Muscle layer of colon (tissue), 2 donors: Measurements from ENCODE around the gene PRPF40B.
A peak's percentile ranks its signal among the peaks of the same experiment; 100 is the strongest.

Experiments used
- H3K27ac ChIP-seq: one replicate; pipeline ENCODE4 v1.7.0; 2013; ENCODE audit warnings: low read depth, mild to moderate bottlenecking, low read length, moderate library complexity
- H3K27me3 ChIP-seq, 2 donors: one replicate each; pipeline ENCODE4 v1.7.0; 2013; ENCODE audit warnings: low read length in 2 of 2, mild to moderate bottlenecking in 2 of 2; ENCODE audit not compliant: insufficient read depth in 2 of 2, control insufficient read depth in 1 of 2
- H3K36me3 ChIP-seq: one replicate; pipeline ENCODE4 v1.7.0; 2013; ENCODE audit warnings: mild to moderate bottlenecking, low read length; ENCODE audit not compliant: insufficient read depth
- H3K4me1 ChIP-seq: one replicate; pipeline ENCODE4 v1.7.0; 2013; ENCODE audit warnings: mild to moderate bottlenecking, low read length; ENCODE audit not compliant: insufficient read depth
- H3K4me3 ChIP-seq, 2 donors: one replicate each; pipeline ENCODE4 v1.7.0; 2013; ENCODE audit warnings: low read length in 2 of 2, low read depth in 1 of 2, mild to moderate bottlenecking in 1 of 2, moderate library complexity in 1 of 2
- H3K9ac ChIP-seq: one replicate; pipeline ENCODE4 v1.7.0; 2013; ENCODE audit warnings: low read length
- H3K9me3 ChIP-seq: one replicate; pipeline ENCODE4 v1.7.0; 2013; ENCODE audit warnings: mild to moderate bottlenecking, low read length
- donor health status: abdominal sarcoma.
- donor health status: Adenocarcinoma of cecum.

Gene PRPF40B

GRCh38 chr12:49627752-49628360 lies 4.5 kb downstream of the PRPF40B start:
- Histone ChIP-seq H3K27ac (no peak overlapping the region), H3K36me3 (peaks cover 12% of the 10 kb centered on the region), H3K9ac (no peak overlapping the region)

GRCh38 chr12:49631336-49631907 lies 8.1 kb downstream of the PRPF40B start:
- peaks cover 35% of the 10 kb centered on the region for H3K36me3 ChIP-seq
- H3K4me3 ChIP-seq, result no peak overlapping the region
- no peaks in the 10 kb centered on the region for H3K9me3 ChIP-seq
- no peak overlapping the region for H3K9ac ChIP-seq
- peaks cover 2% of the 10 kb centered on the region for H3K4me1 ChIP-seq
- H3K27ac ChIP-seq, result no peak overlapping the region
- H3K27me3 ChIP-seq, result no peaks in the 10 kb centered on the region

More at GRCh38 chr12:49627752-49628360, 4.5 kb downstream of the PRPF40B start:
- Histone ChIP-seq H3K4me1 (peaks cover 18% of the 10 kb centered on the region), H3K9me3 (no peaks in the 10 kb centered on the region), H3K4me3 (no peak overlapping the region), H3K27me3 (no peaks in the 10 kb centered on the region)

- H3K27ac ChIP-seq, result no peak overlapping the region
- H3K9ac ChIP-seq, result no peak overlapping the region
- no peak overlapping the region for H3K4me3 ChIP-seq
- H3K27me3 ChIP-seq, result no peaks in the 10 kb centered on the region
- peaks cover 12% of the 10 kb centered on the region for H3K4me1 ChIP-seq
- H3K9me3 ChIP-seq, result no peaks in the 10 kb centered on the region
- H3K36me3 ChIP-seq, result peaks cover 35% of the 10 kb centered on the region
Measured at GRCh38 chr12:49632401-49632800, 9.0 kb downstream of the PRPF40B start.

- Histone ChIP-seq H3K27ac (no peak overlapping the region), H3K4me3 (no peak overlapping the region), H3K9ac (no peak overlapping the region), H3K9me3 (no peaks in the 10 kb centered on the region), H3K36me3 (peaks cover 35% of the 10 kb centered on the region), H3K4me1 (peaks cover 17% of the 10 kb centered on the region), H3K27me3 (no peaks in the 10 kb centered on the region)
Measured at GRCh38 chr12:49632986-49633702, 9.8 kb downstream of the PRPF40B start.

DNA sequence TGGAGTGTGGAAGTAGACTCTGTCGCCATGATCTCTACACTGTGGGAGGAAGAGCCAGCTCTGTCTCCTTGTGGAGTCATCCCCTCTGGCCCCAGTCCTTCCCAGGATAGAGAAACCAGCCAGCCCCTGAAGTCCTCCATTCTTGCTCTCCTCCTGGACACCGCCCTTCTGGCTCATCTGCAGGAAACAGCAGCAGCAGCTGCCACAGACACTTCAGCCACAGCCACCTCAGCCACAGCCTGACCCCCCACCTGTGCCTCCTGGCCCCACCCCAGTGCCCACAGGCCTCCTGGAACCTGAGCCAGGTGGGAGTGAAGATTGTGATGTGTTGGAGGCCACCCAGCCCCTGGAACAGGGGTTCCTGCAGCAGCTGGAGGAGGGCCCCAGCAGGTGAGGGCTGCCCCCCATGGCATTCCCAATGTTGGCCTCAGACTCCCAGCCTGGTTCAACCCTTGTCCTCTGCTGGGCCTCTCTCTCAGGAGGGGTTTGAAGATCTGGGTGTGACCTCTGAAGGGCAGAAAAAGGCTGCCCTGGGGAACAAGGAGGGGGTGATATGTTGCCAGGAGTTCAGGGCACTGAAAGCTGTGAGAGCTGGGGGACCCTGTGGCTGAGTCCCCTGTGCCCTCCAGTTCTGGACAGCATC lies 10.5 kb downstream of the PRPF40B start:
- peaks cover 17% of the 10 kb centered on the region for H3K4me1 ChIP-seq
- H3K4me3 ChIP-seq, result no peak overlapping the region
- H3K36me3 ChIP-seq, result peaks cover 41% of the 10 kb centered on the region
- no peaks in the 10 kb centered on the region for H3K9me3 ChIP-seq
- no peak overlapping the region for H3K27ac ChIP-seq
- no peak overlapping the region for H3K9ac ChIP-seq
- H3K27me3 ChIP-seq, result no peaks in the 10 kb centered on the region

DNA sequence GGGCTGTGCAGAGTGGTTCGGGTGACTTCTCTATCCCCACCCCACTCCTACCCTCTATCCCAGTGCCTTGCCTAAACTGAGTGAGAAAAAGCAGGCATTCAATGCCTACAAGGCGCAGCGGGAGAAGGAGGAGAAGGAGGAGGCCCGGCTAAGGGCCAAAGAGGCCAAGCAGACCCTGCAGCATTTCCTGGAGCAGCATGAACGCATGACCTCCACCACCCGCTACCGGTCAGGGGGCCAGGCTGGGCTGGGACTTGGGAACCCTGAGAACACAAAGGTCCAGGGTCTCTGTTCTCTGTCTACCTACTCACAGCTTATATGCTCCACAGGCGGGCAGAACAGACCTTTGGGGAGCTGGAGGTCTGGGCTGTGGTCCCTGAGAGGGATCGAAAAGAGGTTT lies 11.7 kb downstream of the PRPF40B start:
- Histone ChIP-seq H3K4me1 (peaks cover 17% of the 10 kb centered on the region), H3K9ac (no peak overlapping the region), H3K27me3 (no peaks in the 10 kb centered on the region), H3K4me3 (no peak overlapping the region), H3K9me3 (no peaks in the 10 kb centered on the region), H3K27ac (no peak overlapping the region), H3K36me3 (peaks cover 51% of the 10 kb centered on the region)

GRCh38 chr12:49635656-49636055 lies 12.3 kb downstream of the PRPF40B start:
- H3K27ac ChIP-seq, result no peak overlapping the region
- no peak overlapping the region for H3K4me3 ChIP-seq
- no peak overlapping the region for H3K9ac ChIP-seq
- peaks cover 17% of the 10 kb centered on the region for H3K4me1 ChIP-seq
- H3K36me3 ChIP-seq, result peaks cover 56% of the 10 kb centered on the region
- H3K9me3 ChIP-seq, result no peaks in the 10 kb centered on the region
- H3K27me3 ChIP-seq, result no peaks in the 10 kb centered on the region

DNA sequence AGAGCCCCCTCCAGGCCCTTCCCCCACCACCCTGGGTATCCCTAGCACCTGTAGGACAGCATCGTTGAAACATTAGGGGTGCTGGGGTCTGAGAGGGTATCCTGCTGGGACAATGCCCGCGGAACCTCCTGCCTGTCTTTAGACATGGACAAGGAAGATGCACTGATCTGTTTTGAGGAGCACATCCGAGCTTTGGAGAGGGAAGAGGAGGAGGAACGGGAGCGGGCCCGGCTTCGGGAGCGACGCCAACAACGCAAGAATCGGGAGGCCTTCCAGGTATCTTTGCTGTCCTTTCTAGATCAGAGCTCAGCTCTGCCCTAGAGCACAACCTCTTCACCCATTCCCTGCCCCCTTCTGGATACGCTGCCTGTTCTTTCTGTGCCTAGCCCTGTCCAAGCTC lies 13.2 kb downstream of the PRPF40B start:
- peak overlapping the region; percentile 41 for H3K27ac ChIP-seq
- H3K36me3 ChIP-seq, result peaks cover 60% of the 10 kb centered on the region
- H3K9me3 ChIP-seq, result no peaks in the 10 kb centered on the region
- peaks cover 17% of the 10 kb centered on the region for H3K4me1 ChIP-seq
- H3K9ac ChIP-seq, result no peak overlapping the region
- H3K27me3 ChIP-seq, result no peaks in the 10 kb centered on the region
- peak overlapping the region in 1 of 2 donors; percentile 40 for H3K4me3 ChIP-seq

DNA sequence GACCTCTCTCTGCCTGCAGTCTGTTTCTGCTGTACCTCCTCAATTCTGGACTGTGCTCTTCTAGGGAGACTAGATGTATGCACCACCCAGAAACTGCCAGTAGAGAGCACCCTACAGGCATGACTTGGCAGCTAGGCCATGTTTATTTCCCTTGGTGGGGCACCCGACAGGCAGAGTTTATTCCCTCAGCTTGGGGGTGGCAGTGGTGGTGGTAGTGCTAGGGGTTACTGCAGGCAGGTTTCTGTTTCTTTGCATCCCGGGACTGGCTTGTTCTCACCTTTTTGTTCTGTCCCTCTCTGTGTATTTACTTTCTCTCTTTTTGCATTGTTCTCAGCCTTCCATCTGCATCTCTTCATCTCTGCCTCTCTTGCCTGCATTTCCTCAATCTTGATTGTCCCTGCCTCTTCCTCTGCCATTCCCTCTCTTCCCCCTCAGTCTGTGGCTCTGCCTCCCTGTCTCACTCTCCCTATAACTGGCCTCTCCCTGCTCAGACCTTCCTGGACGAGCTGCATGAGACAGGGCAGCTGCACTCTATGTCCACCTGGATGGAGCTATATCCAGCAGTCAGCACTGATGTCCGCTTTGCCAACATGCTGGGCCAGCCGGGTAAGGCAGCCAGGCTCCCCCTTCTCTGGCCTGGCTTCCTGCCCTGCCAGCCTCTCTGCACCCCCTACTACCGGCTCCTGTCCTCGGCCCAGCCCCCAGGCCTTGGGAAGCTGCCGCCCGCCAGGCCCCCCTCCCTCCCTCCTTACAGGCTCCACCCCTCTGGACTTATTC lies 13.8 kb downstream of the PRPF40B start:
- peaks cover 17% of the 10 kb centered on the region for H3K4me1 ChIP-seq
- no peak overlapping the region for H3K9ac ChIP-seq
- H3K27me3 ChIP-seq, result no peaks in the 10 kb centered on the region
- peak overlapping the region in 1 of 2 donors; percentile 40 for H3K4me3 ChIP-seq
- peak overlapping the region; percentile 41 for H3K27ac ChIP-seq
- no peaks in the 10 kb centered on the region for H3K9me3 ChIP-seq
- peaks cover 54% of the 10 kb centered on the region for H3K36me3 ChIP-seq

DNA sequence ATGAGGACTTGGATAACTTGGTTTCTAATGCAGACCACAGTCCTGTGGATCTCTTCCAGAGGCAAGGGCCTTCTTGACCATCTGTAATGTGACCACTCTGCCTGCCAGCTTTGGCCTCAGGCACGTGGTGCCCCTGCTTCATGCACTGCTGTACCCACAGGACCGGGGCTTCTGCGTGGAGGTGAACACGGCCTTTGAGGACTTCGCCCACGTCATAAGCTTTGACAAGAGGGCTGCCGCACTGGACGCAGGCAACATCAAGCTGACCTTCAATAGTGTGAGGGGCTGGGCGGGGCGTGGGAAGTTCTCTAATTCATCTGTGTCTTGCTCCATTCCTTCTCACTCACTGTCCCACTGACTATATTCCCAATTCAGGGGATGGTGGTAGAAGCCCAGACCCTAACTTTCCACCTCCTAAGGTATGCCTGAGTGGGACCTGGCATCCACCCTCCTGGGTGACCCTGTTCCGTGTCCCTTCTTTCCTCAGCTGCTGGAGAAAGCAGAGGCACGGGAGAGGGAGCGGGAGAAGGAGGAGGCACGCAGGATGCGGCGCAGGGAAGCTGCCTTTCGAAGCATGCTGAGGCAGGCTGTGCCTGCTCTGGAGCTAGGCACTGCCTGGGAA lies 18.5 kb downstream of the PRPF40B start:
- Histone ChIP-seq H3K4me3 (no peak overlapping the region), H3K36me3 (peaks cover 62% of the 10 kb centered on the region), H3K9me3 (no peaks in the 10 kb centered on the region), H3K4me1 (peaks cover 18% of the 10 kb centered on the region), H3K27me3 (no peaks in the 10 kb centered on the region), H3K27ac (no peak overlapping the region), H3K9ac (no peak overlapping the region)
